HG02623 (cell line): ENCODE measurements around the gene NCKAP5.
"Not testable (repeated sequence)": the region's sequence is repeated elsewhere in the genome, so short reads cannot be mapped to it uniquely, and the experiment has no call there.

Experiments
- ATAC-seq: cut with Tn5 transposase; IDR thresholded peaks from one replicate; pipeline ENCODE4 v1.9.1; 2021; ENCODE audit warnings: moderate library complexity; ENCODE audit not compliant: unreplicated experiment

NCKAP5 gene

DNA sequence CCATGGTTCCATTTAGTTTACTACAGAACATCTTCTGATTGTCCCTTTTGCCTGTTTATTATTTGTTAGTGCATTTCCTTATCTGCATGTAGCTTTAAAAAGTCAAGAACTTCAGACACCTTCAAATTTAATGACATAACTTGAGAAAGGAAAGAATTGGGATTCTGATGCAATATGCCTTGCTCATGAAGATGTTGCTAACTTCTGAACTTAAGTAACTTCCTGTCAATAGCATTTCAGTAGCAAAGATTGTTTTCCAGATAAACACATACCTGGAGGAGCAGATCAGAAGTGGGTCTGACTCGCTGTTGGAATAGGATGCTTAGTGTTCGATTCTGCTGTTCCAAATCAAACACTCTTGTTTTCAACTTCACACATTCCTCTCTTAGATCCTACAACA, 708.0 kb downstream of the NCKAP5 start:
- no peak for ATAC-seq

DNA sequence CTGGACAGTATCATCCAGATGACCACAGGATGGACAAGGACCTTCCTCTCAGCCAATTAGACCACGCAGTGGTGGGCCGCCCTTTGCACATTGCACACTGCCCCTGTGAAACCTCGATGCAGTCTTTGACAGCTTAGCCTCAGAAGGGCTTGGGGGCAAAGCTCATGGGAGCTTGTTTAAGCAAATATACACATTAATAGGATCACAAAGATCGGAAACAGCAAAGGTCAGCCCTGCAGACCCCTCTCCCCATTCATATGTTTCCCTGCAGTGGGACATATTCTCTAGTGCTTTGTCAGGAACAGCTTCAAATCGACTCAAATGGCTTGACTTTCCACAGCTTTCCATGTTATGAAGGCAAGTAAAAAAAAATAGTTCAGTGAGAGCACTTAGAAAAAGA, 708.7 kb downstream of the NCKAP5 start:
- ATAC-seq: no peak

DNA sequence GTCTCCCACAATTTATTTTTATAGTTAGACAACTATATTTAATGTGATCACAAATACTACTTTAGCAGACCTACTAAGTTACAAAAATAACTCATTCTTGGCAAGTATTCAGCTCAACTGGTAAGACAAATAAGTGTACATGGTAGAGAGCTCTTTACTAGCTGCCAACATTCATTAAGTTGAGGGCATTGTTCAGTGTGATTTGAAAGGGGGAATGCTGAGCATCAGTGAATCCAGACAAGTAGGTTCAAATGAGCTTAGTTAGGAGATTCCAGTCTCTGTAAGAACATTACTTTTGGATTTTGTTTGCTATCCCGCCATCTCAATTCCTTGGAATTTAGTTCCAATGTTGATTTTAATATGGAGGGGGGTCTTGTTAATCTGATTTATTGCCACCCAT, 710.9 kb downstream of the NCKAP5 start:
- no peak for ATAC-seq

DNA sequence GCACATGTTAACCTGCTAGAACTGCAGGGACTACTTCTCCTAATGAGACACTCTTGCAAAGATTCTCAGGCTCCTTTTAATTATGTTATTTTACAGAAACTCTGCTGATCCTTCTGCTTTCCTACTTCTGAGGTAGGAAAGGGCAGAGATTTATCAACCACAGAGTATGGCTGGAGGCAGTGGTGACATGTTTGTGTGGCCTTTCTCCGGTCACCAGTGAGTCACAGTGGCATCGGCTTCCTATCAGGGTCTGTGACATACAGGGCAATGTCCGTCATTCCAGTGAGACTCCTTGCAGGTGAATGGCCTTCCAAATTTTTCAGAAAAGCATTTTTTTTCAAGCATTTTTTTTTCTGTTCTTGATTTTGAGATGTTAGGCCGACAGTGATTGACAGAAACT, 717.6 kb downstream of the NCKAP5 start:
- ATAC-seq: no peak

DNA sequence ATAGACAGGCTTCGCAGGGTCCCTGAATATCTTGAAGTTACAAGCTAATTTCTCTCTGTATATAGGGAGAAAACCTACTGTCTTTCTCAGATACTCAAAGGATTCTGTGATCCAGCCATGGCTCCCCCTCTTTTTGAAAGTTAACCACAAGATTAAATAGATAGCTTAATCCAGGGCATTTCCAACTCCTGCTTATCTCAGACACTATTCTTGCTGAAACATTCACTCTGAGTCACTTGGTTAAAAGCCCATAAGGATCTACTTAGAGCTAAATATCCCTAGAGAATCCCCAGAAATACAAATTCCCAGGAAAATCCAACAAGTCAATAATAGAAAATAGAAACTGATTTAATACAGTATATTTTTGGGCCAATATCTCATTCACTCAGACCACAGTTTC, 719.1 kb downstream of the NCKAP5 start:
- ATAC-seq: no peak

DNA sequence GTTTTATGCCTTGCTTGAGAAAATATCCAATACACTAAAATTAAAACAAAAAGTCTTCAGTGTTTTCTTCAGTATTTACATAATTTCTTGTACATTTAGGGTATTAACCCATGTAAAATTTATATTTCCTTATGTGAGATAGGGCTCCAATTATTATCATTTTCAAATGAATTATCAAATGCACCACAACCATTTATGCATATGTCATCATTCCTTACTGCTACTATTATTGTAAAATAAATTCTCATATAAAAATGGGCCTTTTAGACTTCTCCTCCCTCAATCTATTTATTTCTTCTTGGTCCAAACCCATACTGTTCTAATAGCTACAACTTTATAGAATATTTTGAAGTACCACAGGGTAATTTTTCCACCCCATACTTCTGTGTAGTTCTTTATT, 722.9 kb downstream of the NCKAP5 start:
- no peak for ATAC-seq

DNA sequence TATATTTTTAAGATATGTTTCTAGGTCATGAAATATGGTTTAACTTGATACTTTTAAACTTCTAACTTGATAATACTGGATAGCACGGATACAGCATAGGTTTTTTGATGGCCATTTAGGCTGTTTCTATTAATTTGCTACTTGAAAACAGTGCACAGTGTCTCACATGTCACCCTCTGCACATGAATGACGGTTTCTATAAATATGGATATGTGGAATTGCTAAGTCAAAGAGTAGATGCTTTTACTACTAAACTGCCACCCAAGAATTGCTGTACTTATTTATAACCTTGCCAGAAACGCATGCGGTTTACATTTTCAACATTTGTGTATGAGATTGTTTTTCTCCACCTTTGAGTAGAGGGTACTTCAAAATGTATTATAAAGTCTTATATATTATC, 723.7 kb downstream of the NCKAP5 start:
- no peak for ATAC-seq

DNA sequence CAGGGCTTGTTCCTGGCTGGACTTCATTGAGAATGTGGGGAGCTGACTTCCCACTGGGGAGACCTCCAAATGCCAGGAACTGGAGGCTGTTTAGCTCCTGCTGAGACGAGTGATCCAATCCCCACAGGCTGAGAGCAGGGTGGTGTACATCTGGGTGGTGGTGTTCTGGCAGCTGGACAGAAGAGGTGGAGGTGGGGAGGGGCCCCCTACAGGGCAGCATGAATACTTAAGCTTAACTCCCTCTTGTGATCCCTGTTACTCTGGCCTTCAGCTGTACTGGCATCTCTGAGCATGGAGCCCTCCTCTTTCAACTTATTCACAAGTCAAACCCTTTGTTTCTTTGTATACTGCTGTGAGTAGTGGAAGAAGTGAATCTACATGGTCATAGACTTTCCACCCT, 730.5 kb downstream of the NCKAP5 start:
- no peak for ATAC-seq

DNA sequence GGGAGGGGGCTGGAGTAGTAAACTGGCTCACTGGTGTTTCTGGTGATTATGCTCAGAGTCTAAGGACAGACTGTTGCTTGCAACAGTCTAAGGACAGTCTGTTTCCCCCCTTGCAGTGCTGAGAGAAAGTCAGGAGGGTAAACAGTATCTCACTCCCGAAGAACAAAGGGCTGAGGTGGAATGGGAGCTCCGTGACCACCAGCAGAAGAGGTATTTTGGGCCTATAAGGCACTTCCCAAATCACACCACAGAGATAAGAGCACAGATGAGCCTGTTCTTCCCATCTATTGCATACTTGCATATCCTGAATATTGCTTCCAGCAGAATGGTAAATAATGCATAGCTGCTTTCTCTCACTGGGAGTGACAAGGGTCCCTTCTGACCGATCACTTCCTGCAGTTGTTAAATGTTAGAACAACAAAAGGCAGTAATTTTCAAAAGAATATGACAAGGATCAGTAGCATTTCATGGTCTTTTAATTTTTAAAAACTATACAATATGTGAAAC, 737.9 kb downstream of the NCKAP5 start:
- no peak for ATAC-seq

DNA sequence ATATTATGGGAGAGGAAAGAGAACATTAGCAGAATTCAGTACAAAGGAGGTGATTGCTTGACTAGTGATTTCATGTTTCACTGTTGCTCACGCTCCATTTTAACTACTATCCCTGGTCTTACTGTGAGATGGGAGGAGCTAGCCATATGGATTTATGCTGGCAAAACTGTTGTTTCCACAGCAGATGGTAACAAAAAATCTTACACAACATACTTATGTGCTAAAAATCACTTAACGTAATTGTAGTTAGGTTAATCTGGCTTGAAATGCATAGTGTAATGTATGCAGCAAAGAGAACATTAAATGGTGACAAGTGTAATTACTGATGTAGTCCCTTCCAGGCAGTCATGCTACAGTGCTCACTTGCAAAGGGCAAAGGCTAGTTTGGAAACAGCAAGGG, 742.7 kb downstream of the NCKAP5 start:
- no peak for ATAC-seq

DNA sequence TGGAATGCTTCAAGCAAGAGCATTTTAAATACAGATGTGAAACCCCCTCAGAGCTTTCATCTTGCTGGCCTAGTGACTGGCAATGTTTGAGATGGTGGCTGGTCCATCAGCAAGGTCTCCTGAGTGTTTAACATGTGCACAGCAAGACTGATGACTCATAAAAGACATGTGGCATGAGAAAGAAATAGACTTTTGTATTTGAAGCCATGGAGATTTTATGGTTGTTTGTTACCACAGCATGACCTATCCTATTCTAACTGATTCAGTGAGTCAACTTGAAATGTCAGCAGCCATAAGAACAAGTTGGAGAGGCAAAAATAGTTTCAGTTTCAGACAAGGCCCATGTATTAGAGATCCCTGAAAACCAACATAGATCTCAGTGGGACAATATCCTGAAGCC, 743.5 kb downstream of the NCKAP5 start:
- ATAC-seq: no peak

DNA sequence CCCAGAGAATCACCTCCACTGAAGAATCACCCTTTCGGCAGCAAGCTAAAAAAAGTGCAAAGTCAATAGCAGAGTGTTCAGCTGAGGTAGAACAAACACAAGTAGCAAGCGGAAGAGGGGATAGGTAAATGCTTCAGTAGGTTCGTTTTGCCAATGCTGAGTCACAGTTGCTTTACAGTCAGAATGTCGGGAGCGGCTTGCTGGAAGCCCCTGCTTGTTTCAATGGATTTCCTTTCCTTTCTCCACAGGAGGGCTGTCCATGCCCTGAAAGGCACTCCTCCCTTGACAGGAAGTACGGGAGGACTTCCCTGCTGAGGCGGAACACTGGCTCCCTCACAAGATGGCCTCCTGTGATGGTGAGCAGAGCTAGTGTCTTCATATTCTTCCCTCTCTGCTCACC, 752.0 kb downstream of the NCKAP5 start:
- ATAC-seq: no peak

DNA sequence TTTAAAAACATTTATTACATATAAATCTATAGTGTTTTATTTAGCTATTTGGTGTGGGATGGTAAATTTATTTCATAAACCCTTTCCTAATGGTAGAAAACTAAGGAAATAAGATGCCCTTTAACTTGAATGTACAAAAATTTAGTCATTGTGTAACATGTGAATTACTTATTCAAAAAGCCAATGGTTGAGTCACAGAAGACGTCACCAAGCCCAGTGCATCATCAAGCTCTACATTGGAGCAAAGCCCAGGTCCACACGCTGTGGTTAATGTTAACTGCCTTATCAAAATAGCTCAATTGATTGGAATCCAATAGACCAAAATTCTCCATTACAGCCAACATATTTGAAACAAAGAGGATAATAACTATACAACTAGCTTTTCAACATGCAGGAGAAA, 752.7 kb downstream of the NCKAP5 start:
- ATAC-seq: no peak

DNA sequence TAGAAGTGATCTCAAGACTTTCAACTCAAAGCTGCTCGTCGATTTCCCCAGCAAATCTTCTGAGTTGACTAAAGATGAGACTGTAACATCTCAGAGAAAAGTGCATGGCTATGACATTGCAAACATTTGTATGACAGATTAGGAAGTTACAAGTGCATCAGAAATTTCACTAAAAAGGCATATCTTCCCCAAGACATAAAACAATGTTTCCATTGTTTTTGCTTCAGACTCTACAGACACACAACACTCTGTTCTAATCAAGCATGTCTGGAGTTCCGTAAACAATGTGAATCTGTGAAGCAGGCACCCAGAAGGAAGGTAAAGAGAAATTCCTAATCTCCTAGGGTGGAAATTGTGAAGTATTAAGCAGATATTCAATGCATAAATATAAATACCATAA, 753.6 kb downstream of the NCKAP5 start:
- no peak for ATAC-seq

DNA sequence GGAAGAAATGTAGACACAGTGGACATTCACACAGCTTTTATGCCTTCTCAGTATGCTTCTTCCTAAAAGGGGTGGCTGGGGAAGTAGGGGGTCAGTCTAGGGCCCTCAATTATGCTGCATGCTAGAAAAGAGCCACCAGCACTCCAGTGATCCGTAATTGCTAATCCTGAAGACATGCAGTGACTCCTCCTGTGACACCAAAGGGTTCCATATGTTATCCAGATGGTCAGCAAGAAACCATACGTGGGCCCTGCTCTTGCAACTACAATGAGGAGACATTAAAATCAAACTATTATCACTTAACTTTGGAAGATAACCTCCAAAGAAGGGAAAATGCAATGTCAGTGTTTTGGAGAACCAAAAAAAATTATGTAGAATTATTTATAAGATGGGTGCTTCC, 754.8 kb downstream of the NCKAP5 start:
- no peak for ATAC-seq

DNA sequence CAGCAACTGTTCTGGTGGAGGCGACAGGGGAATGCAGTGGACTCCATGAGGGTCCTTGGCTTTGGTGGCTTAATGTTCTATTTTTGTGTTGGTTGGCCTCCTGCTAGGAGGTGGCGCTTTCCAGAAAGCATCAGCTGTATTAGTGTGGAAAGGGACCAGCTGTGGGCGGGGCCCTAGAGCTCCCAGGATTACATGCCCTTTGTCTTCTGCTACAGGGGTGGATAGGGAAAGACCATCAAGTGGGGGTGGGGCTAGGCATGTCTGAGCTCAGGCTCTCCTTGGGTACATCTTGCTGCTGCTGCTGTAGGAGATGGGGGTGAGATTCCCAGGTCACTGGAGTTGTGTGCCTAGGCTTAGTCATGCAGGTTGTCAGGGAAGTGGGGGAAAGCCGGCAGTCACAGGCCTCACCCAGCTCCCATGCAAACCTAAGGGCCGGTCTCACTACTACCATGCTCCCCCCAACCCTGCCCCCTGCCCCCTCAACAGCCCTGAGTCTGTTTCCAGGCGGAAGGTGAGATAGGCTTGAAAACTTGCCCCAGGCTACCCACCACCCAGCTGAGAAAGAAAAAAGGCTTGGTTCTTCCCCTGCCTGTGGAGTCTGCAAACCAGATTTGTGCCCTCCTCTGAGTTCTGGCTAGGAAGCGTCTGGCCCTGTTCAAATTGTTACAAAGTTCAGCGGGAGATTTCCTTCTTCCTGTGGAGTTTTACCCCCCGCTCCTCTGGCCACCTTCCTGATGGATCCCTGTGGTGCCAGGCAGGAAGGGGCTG, 756.9 kb downstream of the NCKAP5 start:
- ATAC-seq: no peak

DNA sequence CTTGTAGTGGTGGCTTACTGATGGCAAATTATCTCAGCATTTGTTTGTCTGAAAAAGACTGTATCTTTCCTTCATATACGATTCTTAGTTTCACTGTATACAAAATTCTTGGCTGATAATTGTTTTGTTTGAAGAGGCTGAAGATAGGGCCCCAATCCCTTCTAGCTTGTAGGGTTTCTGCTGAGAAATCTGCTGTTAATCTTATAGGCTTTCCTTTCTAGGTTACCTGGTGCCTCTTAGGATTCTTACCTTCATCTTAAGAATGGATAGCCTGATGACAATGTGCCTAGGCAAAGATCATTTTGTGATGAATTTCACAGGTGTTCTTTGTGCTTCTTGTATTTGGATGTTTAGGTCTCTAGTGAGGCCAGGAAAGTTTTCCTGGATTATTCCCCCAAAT, 758.3 kb downstream of the NCKAP5 start:
- ATAC-seq: not testable (repeated sequence)

DNA sequence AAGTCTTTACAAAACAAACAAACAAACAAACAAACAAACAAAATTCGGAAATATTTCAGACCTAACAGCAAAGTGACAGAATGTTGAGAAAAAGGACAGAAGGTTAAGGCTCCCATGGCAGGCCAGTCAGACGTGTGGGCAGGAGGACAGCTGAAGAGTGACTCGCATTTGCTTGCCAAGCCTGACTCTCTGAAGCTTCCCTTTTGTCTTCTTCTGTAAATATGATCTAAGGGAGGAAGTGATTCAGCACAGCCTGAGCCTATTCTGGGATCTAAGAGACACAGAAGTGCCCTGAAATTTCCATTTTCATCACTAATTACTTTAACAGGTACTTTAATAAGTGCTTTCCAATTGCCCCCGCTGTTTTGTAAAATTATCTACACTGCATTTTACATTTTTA, 764.2 kb downstream of the NCKAP5 start:
- ATAC-seq: no peak

DNA sequence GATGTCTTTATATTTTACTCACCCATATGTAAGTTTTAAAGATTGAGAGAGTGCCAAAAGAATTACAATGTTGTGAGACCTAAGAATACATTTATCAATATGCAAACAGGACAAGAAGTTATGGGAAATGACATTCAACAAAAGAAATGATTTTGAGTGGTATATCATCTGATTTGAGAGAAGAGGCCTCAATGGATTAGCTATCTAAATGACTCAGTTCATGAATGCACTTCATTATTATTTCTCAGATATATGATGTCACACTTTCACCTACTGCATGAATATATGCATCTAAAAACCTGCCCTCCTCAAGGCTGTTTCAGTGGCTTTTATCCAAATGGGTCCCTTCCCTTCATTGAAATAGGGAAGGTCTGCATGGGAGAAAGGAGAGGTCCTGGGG, 769.9 kb downstream of the NCKAP5 start:
- no peak for ATAC-seq

DNA sequence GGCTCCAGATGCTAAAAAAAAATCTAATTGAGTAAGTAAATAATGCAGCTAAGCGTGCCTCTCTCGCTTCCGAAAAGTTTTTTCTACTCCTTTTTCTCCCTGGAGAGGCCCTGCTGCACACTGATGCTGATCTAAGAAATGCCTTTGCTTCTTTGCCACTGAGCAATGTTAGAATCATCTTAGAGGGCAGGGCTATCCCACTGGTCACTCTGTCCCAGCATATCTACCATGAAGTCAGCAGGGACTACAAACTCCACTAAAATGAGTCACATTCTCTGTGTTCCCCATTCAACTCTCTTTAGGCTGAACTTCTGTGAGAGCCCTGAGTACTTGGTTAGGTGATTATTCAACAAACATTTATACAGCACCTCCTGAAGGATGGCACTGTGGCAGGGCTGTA, 770.7 kb downstream of the NCKAP5 start:
- ATAC-seq: no peak

DNA sequence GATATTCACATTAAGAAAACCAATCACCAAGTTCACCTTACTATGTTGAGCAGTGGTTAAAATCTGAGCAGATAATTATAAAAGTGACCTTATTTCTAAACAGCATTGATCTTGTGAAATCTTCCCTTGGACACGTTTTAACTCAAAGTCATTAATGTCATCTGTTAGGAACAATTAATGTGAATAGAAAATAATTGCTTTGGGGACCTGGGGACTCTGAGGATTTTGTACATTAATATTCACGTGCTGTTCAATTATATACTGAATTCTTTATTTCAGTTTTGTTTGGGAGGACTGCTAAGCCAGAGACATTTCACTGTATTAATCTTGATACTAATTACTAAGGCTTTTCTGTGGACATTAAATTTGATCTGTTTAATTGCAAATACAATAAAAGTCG, 771.2 kb downstream of the NCKAP5 start:
- ATAC-seq: no peak

DNA sequence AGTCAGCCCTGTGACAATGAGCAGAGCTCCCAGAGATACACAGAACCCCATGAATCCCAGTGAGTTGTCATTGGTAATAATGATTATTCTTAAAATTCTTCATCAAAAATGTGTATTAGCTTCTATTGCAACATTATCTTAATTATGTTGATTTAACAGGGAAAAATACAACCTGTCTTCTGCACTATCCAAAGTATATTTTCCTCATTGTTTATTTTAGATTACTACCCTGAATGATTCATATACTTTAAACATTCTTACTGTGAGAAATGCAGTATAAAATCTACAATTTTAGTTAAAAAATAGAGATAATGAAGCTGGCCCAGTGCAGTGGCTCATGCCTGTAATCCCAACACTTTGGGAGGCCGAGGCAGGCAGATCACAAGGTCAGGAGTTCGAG, 773.0 kb downstream of the NCKAP5 start:
- ATAC-seq: no peak

DNA sequence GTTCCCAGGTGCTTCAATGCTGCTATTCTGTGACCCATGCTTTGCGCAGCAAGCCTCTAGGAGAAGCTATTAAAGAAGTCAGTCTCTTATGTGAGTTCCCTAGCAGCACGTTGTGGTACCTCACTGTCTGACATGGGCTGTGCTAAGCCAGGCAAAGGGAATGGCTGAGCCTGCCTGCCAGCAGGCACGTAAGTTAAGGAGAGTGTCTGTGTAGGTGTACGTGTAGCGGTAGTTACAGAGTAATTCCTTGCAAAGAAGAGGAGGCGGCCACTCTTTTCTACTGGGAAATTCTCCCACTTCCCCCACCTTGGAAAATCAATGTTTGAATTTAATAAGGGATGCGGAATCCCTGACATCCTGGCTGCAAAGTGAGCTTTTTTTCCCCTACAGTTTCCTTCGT, 774.7 kb downstream of the NCKAP5 start:
- ATAC-seq: no peak
